ENCODE data around the gene C17orf67.
"Not testable (repeated sequence)": the region's sequence is repeated elsewhere in the genome, so short reads cannot be mapped to it uniquely, and the experiment has no call there.

The C17orf67 gene

GRCh38 chr17:56770427-56770826 is 63.3 kb downstream of the C17orf67 start:
- no peak for DNase-seq

- no peak for DNase-seq
These were observed 68.3 kb downstream of the C17orf67 start for GRCh38 chr17:56765449-56765848.

GRCh38 chr17:56762988-56763387 is 70.7 kb downstream of the C17orf67 start:
- no peak for DNase-seq

- no peak for DNase-seq
These were observed 71.6 kb downstream of the C17orf67 start for GRCh38 chr17:56762144-56762543.

GRCh38 chr17:56761387-56761786 is 72.3 kb downstream of the C17orf67 start:
- DNase-seq, result no peak

GRCh38 chr17:56757611-56758010 is 76.1 kb downstream of the C17orf67 start:
- not testable (repeated sequence) for DNase-seq

- no peak for DNase-seq
These were observed 77.2 kb downstream of the C17orf67 start for GRCh38 chr17:56756536-56756935.

GRCh38 chr17:56755310-56755709 is 78.4 kb downstream of the C17orf67 start:
- no peak for DNase-seq

- DNase-seq, result no peak
These were observed 79.1 kb downstream of the C17orf67 start for GRCh38 chr17:56754523-56755208.

GRCh38 chr17:56752263-56752836 is 81.4 kb downstream of the C17orf67 start:
- DNase-seq, result no peak

- no peak for DNase-seq
These were observed 82.5 kb downstream of the C17orf67 start for GRCh38 chr17:56751145-56751738.

- DNase-seq, result no peak
These were observed 89.0 kb downstream of the C17orf67 start for GRCh38 chr17:56744721-56745120.

- DNase-seq, result no peak
These were observed 91.1 kb downstream of the C17orf67 start for GRCh38 chr17:56742601-56743000.

Data from left hindlimb (tissue), 1 donor.